Measurements from ENCODE around the gene FGF18. TPM values are rescaled to one million over a fixed set of nuclear protein-coding genes. Genes with fewer than 3 reads are reported as not detected.

Gene FGF18
- polyA plus RNA-seq, 1 donor from 2014 or later, result 1.2 TPM

- Histone ChIP-seq H3K36me3 (ENCODE audit: insufficient read depth, low read length) (no peaks in the 10 kb centered on the region), H3K4me3 (ENCODE audit: low read length) (no peak overlapping the region), H3K79me2 (replicated peaks; ENCODE audit: insufficient read depth, low read length) (no peaks in the 10 kb centered on the region), H3K27me3 (ENCODE audit: insufficient read depth, low read depth, low read length) (no peaks in the 10 kb centered on the region), H3K4me2 (ENCODE audit: low read length) (no peak overlapping the region), H3F3A (ENCODE audit: insufficient read depth, low read length, poor library complexity, severe bottlenecking) (no peaks in the 10 kb centered on the region), H4K20me1 (ENCODE audit: insufficient read depth) (no peaks in the 10 kb centered on the region), H2AFZ (ENCODE audit: low read depth, low read length) (no peak overlapping the region), H3K9me3 (ENCODE audit: low read length) (no peaks in the 10 kb centered on the region), H3K27ac (ENCODE audit: low read length) (no peak overlapping the region), H3K9me2 (ENCODE audit: insufficient read depth, low read length) (no peaks in the 10 kb centered on the region), H3K9ac (ENCODE audit: low read length) (no peak overlapping the region)
- no peak for TF ChIP-seq EZH2 (IDR thresholded peaks at IDR 0.05; ENCODE audit: borderline replicate concordance, insufficient read depth, low read length, poor library complexity, severe bottlenecking)
- no peak for TF ChIP-seq REST (IDR thresholded peaks at IDR 0.05; ENCODE audit: borderline replicate concordance)
- no peak for TF ChIP-seq RAD21 (conservative IDR thresholded peaks at IDR 0.05)
- TF ChIP-seq CTCF (IDR thresholded peaks at IDR 0.05; ENCODE audit: poor library complexity, severe bottlenecking), result no peak
- no peak for TF ChIP-seq TAF1 (IDR thresholded peaks at IDR 0.05; ENCODE audit: low read depth)
- no peak for TF ChIP-seq MXI1 (conservative IDR thresholded peaks at IDR 0.05; ENCODE audit: poor library complexity, severe bottlenecking)
- no peak for TF ChIP-seq POLR2AphosphoS5 (IDR thresholded peaks at IDR 0.05)
- TF ChIP-seq SMC3 (conservative IDR thresholded peaks at IDR 0.05; ENCODE audit: poor library complexity), result no peak
- TF ChIP-seq EP300 (conservative IDR thresholded peaks at IDR 0.05; ENCODE audit: poor library complexity, severe bottlenecking), result no peak
These were observed 11.9 kb downstream of the FGF18 start for GRCh38 chr5:171431251-171431777.

- Histone ChIP-seq H3K27ac (ENCODE audit: low read length) (no peak overlapping the region), H3K27me3 (ENCODE audit: insufficient read depth, low read depth, low read length) (no peaks in the 10 kb centered on the region), H3K4me3 (ENCODE audit: low read length) (no peak overlapping the region), H3K4me2 (ENCODE audit: low read length) (no peak overlapping the region), H3K9me2 (ENCODE audit: insufficient read depth, low read length) (no peaks in the 10 kb centered on the region), H3F3A (ENCODE audit: insufficient read depth, low read length, poor library complexity, severe bottlenecking) (no peaks in the 10 kb centered on the region), H3K9me3 (ENCODE audit: low read length) (no peaks in the 10 kb centered on the region), H3K9ac (ENCODE audit: low read length) (no peak overlapping the region), H2AFZ (ENCODE audit: low read depth, low read length) (no peak overlapping the region), H3K79me2 (replicated peaks; ENCODE audit: insufficient read depth, low read length) (no peaks in the 10 kb centered on the region), H4K20me1 (ENCODE audit: insufficient read depth) (no peaks in the 10 kb centered on the region), H3K36me3 (ENCODE audit: insufficient read depth, low read length) (no peaks in the 10 kb centered on the region)
- TF ChIP-seq MXI1 (conservative IDR thresholded peaks at IDR 0.05; ENCODE audit: poor library complexity, severe bottlenecking) (no peak), TAF1 (IDR thresholded peaks at IDR 0.05; ENCODE audit: low read depth) (no peak), EZH2 (IDR thresholded peaks at IDR 0.05; ENCODE audit: borderline replicate concordance, insufficient read depth, low read length, poor library complexity, severe bottlenecking) (no peak), REST (IDR thresholded peaks at IDR 0.05; ENCODE audit: borderline replicate concordance) (no peak), POLR2AphosphoS5 (IDR thresholded peaks at IDR 0.05) (no peak), SMC3 (conservative IDR thresholded peaks at IDR 0.05; ENCODE audit: poor library complexity) (no peak), RAD21 (conservative IDR thresholded peaks at IDR 0.05) (no peak), CTCF (IDR thresholded peaks at IDR 0.05; ENCODE audit: poor library complexity, severe bottlenecking) (no peak), EP300 (conservative IDR thresholded peaks at IDR 0.05; ENCODE audit: poor library complexity, severe bottlenecking) (no peak)
These were observed 12.6 kb downstream of the FGF18 start for GRCh38 chr5:171432076-171432475.

All from neural cell (in vitro differentiated cells).